CD14-positive monocyte (primary cell): Measurements from ENCODE around the gene AFG1L. TPM values are rescaled to one million over a fixed set of nuclear protein-coding genes. Genes with fewer than 3 reads are reported as not detected.

Experiments used
- DNase-seq, 3 donors: peaks; one replicate each; pipeline ENCODE4 v3.0.0-alpha.2; 2011 to 2022
- H2AFZ ChIP-seq: 2 replicates; pipeline ENCODE4 v1.6.0; 2012; ENCODE audit warnings: mild to moderate bottlenecking, low read depth, low read length, inconsistent platforms; ENCODE audit not compliant: insufficient read depth, poor library complexity, severe bottlenecking
- H3K27ac ChIP-seq, 2 donors: 1 replicate in 1 of 2; 2 replicates in 1 of 2; pipeline ENCODE4 v1.5.1; 2012 to 2013; ENCODE audit warnings: low read length in 2 of 2, control low read depth in 1 of 2, inconsistent platforms in 1 of 2, low read depth in 1 of 2, mild to moderate bottlenecking in 1 of 2
- H3K27me3 ChIP-seq, 2 donors: one replicate each; pipeline versions ENCODE4 v1.6.0 to v1.6.1; 2011 to 2013; ENCODE audit warnings: low read length in 2 of 2; ENCODE audit not compliant: control insufficient read depth in 2 of 2, insufficient read depth in 2 of 2
- H3K36me3 ChIP-seq, 2 donors: replicated peaks in 1 of 2; 1 replicate in 1 of 2; 2 replicates in 1 of 2; pipeline versions ENCODE4 v1.5.1 to v1.6.1; 2012 to 2013; ENCODE audit warnings: low read length in 2 of 2, control low read depth in 1 of 2, inconsistent platforms in 1 of 2, mild to moderate bottlenecking in 1 of 2; ENCODE audit not compliant: insufficient read depth in 2 of 2, control insufficient read depth in 1 of 2
- H3K4me1 ChIP-seq, 2 donors: 1 replicate in 1 of 2; 2 replicates in 1 of 2; pipeline versions ENCODE4 v1.5.1 to v1.6.1; 2012 to 2013; ENCODE audit warnings: low read length in 2 of 2, control low read depth in 1 of 2, inconsistent platforms in 1 of 2, mild to moderate bottlenecking in 1 of 2, moderate library complexity in 1 of 2; ENCODE audit not compliant: insufficient read depth in 2 of 2, control insufficient read depth in 1 of 2
- H3K4me2 ChIP-seq: replicated peaks from 2 replicates; pipeline ENCODE3; 2012; ENCODE audit warnings: low read length, moderate library complexity, mild to moderate bottlenecking; ENCODE audit not compliant: poor library complexity, severe bottlenecking; ENCODE audit errors: extremely low read depth
- H3K4me3 ChIP-seq, 3 experiments: fragments of 200-600 bp in 1 of 3; sonication (generic) in 1 of 3; replicated peaks in 1 of 3; 1 replicate in 2 of 3; 2 replicates in 1 of 3; pipeline ENCODE4 v1.5.1; 2011 to 2013; ENCODE audit warnings: low read length in 3 of 3, mild to moderate bottlenecking in 3 of 3, control low read depth in 2 of 3, low read depth in 2 of 3, inconsistent platforms in 1 of 3, moderate library complexity in 1 of 3
- H3K79me2 ChIP-seq: 2 replicates; pipeline ENCODE4 v1.6.0; 2012; ENCODE audit warnings: mild to moderate bottlenecking, control low read depth, inconsistent platforms, low read length, moderate library complexity; ENCODE audit not compliant: insufficient read depth
- H3K9ac ChIP-seq: 2 replicates; pipeline ENCODE4 v1.6.0; 2017; ENCODE audit warnings: low read length, mild to moderate bottlenecking; ENCODE audit not compliant: insufficient read depth, poor library complexity, severe bottlenecking
- H3K9me3 ChIP-seq, 2 donors: replicated peaks in 1 of 2; 1 replicate in 1 of 2; 2 replicates in 1 of 2; pipeline versions ENCODE4 v1.5.1 to v1.6.1; 2012 to 2013; ENCODE audit warnings: low read length in 2 of 2, control low read depth in 1 of 2; ENCODE audit not compliant: control insufficient read depth in 1 of 2, insufficient read depth in 1 of 2
- H4K20me1 ChIP-seq: 2 replicates; pipeline ENCODE4 v1.6.0; 2012; ENCODE audit warnings: mild to moderate bottlenecking, low read length, control low read depth, moderate library complexity; ENCODE audit not compliant: insufficient read depth
- H3K27ac Mint-ChIP-seq, 7 donors: one replicate each; pipeline ENCODE4 v1.8.0; 2020; ENCODE audit warnings: mild to moderate bottlenecking in 7 of 7, mixed read lengths in 7 of 7, moderate library complexity in 6 of 7, inconsistent platforms in 2 of 7
- H3K27me3 Mint-ChIP-seq, 3 donors: one replicate each; pipeline ENCODE4 v1.8.0; 2021 to 2022; ENCODE audit warnings: low read depth in 3 of 3, mild to moderate bottlenecking in 3 of 3, mixed read lengths in 3 of 3, moderate library complexity in 3 of 3, inconsistent platforms in 1 of 3
- H3K36me3 Mint-ChIP-seq, 2 donors: one replicate each; pipeline ENCODE4 v1.8.0; 2020; ENCODE audit warnings: mixed read lengths in 2 of 2, inconsistent platforms in 1 of 2, mild to moderate bottlenecking in 1 of 2
- H3K4me1 Mint-ChIP-seq: one replicate; pipeline ENCODE4 v1.8.0; 2020; ENCODE audit warnings: mild to moderate bottlenecking, mixed read lengths
- H3K4me3 Mint-ChIP-seq, 2 donors: one replicate each; pipeline ENCODE4 v1.8.0; 2020; ENCODE audit warnings: mild to moderate bottlenecking in 2 of 2, mixed read lengths in 2 of 2, moderate library complexity in 1 of 2
- H3K9me3 Mint-ChIP-seq, 7 donors: one replicate each; pipeline ENCODE4 v1.8.0; 2020 to 2022; ENCODE audit warnings: mixed read lengths in 7 of 7, mild to moderate bottlenecking in 6 of 7, moderate library complexity in 6 of 7, inconsistent platforms in 2 of 7
- WGBS: methylation state at CpG from one replicate; pipeline ENCODE4 v1.1.5; 2013; ENCODE audit warnings: missing lambda C conversion rate; ENCODE audit not compliant: insufficient coverage; 5-methylcytosine and 5-hydroxymethylcytosine counted together
- intact Hi-C, 2 donors: fragments of 100-400 bp; cut with micrococcal nuclease; formaldehyde crosslinking; loops; one replicate each; pipeline versions ENCODE4 v1.15.0 to v1.15.1; 2023
- polyA plus RNA-seq, 3 donors: library from polyadenylated mRNA; depleted of rRNA in 1 of 3; unstranded in 2 of 3; stranded (reverse) in 1 of 3; fragments of 300-500 nt in 2 of 3; fragments of >200 nt in 1 of 3; fragmentation: Illumina TruSeq in 2 of 3; gene quantifications; 1 replicate in 2 of 3; 2 replicates in 1 of 3; pipeline ENCODE4 v1.2.3, GENCODE V29; 2012 to 2021
- TF ChIP-seq, protein P1 (sequence below): fragments of 200-600 bp; IDR thresholded peaks from one replicate; pipeline ENCODE4 v1.8.0; 2022; ENCODE audit warnings: antibody characterized with exemption, mild to moderate bottlenecking

AFG1L gene
- polyA plus RNA-seq, 3 donors: 0.95 to 2.8 (median 2.7) TPM

DNA sequence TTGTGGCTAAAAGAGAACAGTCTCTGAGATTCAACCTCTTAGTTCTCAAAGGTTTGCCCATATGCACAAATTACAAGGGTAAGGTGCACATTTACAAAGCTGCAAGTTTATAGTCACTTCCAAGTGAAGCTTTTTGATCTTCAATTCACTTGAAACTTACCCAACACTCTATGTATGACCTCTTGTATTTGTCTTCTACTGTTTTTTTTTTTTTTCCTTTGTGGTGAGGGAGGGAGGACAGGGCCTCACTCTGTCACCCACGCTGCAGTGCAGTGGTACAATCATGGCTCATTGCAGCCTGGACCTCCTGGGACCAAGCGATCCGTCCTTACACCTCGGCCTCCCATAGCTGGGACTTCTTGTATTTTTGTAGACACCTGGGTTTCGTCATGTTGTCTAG, 261.4 kb downstream of the AFG1L start:
- Histone ChIP-seq H3K4me2 (no peak overlapping the region), H3K36me3 (no peaks in the 10 kb centered on the region), H3K9me3 (no peaks in the 10 kb centered on the region), H3K4me1 (peaks cover 7 to 15% of the 10 kb centered on the region in 2 donors), H3K9ac (no peak overlapping the region), H3K79me2 (peaks cover 5% of the 10 kb centered on the region), H4K20me1 (peaks cover 5% of the 10 kb centered on the region), H2AFZ (no peak overlapping the region), H3K27ac (no peak overlapping the region), H3K4me3 (no peak overlapping the region), H3K27me3 (no peaks in the 10 kb centered on the region)
- no peak for DNase-seq
- H3K9me3 Mint-ChIP-seq: no peaks in the 10 kb centered on the region
- peaks cover 3 to 8% (median 3%) of the 10 kb centered on the region in 3 donors for H3K27me3 Mint-ChIP-seq
- no peaks in the 10 kb centered on the region for H3K36me3 Mint-ChIP-seq
- H3K27ac Mint-ChIP-seq: no peak overlapping the region
- intact Hi-C loops: loop anchor here (5.0 kb wide), 4 partner anchors 36 to 826 kb away; partner anchors contain the start of genes CD164 (in 1 of the 2) and SESN1 (in 1 of the 2)
- no peak overlapping the region for H3K4me3 Mint-ChIP-seq
- 88% methylated on average over 3 of the region's 5 CpGs for WGBS
- H3K4me1 Mint-ChIP-seq: peaks cover 26% of the 10 kb centered on the region
- TF ChIP-seq, protein P1, sequence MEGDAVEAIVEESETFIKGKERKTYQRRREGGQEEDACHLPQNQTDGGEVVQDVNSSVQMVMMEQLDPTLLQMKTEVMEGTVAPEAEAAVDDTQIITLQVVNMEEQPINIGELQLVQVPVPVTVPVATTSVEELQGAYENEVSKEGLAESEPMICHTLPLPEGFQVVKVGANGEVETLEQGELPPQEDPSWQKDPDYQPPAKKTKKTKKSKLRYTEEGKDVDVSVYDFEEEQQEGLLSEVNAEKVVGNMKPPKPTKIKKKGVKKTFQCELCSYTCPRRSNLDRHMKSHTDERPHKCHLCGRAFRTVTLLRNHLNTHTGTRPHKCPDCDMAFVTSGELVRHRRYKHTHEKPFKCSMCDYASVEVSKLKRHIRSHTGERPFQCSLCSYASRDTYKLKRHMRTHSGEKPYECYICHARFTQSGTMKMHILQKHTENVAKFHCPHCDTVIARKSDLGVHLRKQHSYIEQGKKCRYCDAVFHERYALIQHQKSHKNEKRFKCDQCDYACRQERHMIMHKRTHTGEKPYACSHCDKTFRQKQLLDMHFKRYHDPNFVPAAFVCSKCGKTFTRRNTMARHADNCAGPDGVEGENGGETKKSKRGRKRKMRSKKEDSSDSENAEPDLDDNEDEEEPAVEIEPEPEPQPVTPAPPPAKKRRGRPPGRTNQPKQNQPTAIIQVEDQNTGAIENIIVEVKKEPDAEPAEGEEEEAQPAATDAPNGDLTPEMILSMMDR: no peak

DNA sequence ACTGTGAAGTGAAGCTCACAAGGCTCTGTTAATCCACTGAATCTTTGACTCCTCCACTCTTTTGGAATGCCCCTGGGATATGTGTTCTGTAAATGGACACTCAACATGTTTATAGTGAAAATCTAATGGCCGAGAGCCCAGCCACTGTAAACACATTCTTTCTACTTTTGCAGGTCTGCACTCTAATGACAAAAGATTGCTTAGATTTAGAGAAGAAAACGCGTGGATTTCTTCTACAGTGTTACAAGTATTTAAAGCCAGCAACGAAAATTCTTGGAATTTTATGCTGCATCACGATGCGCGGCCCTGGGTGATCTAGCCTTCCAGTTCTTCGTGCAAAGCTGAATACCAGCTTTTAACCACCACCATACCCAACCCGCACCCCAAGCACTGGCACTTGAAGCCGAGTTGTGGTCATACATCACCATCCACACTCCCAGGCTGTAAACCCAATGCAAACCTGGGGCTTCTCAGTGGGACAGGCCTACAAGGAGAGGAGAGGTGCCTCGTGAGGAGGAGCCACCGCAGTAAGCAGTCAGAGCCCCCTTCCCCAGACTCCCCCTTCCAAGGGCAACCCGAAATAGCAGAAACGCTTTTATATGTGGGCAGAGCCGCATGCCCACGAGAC, 262.1 kb downstream of the AFG1L start:
- TF ChIP-seq, protein P1: no peak
- Mint-ChIP-seq H3K9me3 (peaks cover 0 to 2% (median 0%) of the 10 kb centered on the region in 7 donors), H3K4me3 (peak overlapping the region; percentile 90 to 95), H3K4me1 (peaks cover 26% of the 10 kb centered on the region), H3K27me3 (peaks cover 3 to 8% (median 4%) of the 10 kb centered on the region in 3 donors), H3K36me3 (peaks cover 0 to 1% of the 10 kb centered on the region in 2 donors), H3K27ac (peak overlapping the region; percentile 31 to 98 (median 69))
- Histone ChIP-seq H3K4me1 (peaks cover 7 to 16% of the 10 kb centered on the region in 2 donors), H3K4me2 (peak overlapping the region; percentile 99), H4K20me1 (peaks cover 12% of the 10 kb centered on the region), H3K9me3 (no peaks in the 10 kb centered on the region), H3K79me2 (peaks cover 12% of the 10 kb centered on the region), H2AFZ (peak overlapping the region; percentile 87), H3K27me3 (no peaks in the 10 kb centered on the region), H3K36me3 (no peaks in the 10 kb centered on the region), H3K9ac (peak overlapping the region; percentile 93), H3K4me3 (peak overlapping the region; percentile 48 to 100 (median 76)), H3K27ac (peak overlapping the region in 1 of 2 donors; percentile 61)
- DNase-seq: no peak
- intact Hi-C loops: loop anchor here (5.0 kb wide), 4 partner anchors 35 to 825 kb away; partner anchors contain the start of genes CD164 (in 1 of the 2) and SESN1 (in 1 of the 2)
- 60% methylated on average over 12 of the region's 16 CpGs for WGBS
